Measurements from ENCODE around the gene ARPC1B. TPM values are rescaled to one million over a fixed set of nuclear protein-coding genes. Genes with fewer than 3 reads are reported as not detected.

The ARPC1B gene
- total and polyA plus RNA-seq, 2 of the 8 experiments (the other 6 are each of a cell fraction or from before 2014, with no cell fraction given) = 64.5 to 115 TPM

GRCh38 chr7:99389772-99390171 is 15.2 kb downstream of the ARPC1B start (continued):
- TF ChIP-seq CHD7 (IDR thresholded peaks at IDR 0.05; ENCODE audit: insufficient replicate concordance, low read length) = no peak

Data from H1 (cell line).